ENCODE measurements around the gene CACNA1D. TPM values are rescaled to one million over a fixed set of nuclear protein-coding genes. Genes with fewer than 3 reads are reported as not detected.

CACNA1D gene
- total RNA-seq, 1 experiment from 2014 or later = 1.1 TPM

- no peaks in the 10 kb centered on the region for H3K9me3 ChIP-seq (ENCODE audit: control insufficient read depth in 1 of 2, insufficient read depth in 1 of 2, low read depth in 1 of 2, low read length in 2 of 2)
- no peak overlapping the region for H3K9ac ChIP-seq (ENCODE audit: low read length)
- ATAC-seq = no peak
- H2AFZ ChIP-seq (ENCODE audit: low read depth, low read length, poor library complexity, severe bottlenecking) = no peak overlapping the region
- ChIA-PET POLR2A (no interaction called here), CTCF (no interaction called here), RAD21 (ENCODE audit: low non-redundant PET in 1 of 2, low total read pairs in 2 of 2, uncharacterized antibody in 2 of 2, unreplicated experiment in 2 of 2) (no interaction called here)
- no peaks in the 10 kb centered on the region for H4K20me1 ChIP-seq (ENCODE audit: insufficient read depth)
- no peak overlapping the region for H3K27ac ChIP-seq (ENCODE audit: low read depth, low read length)
- no peaks in the 10 kb centered on the region for H3K79me2 ChIP-seq (ENCODE audit: insufficient read depth, low read length)
- H3K4me1 ChIP-seq (ENCODE audit: control insufficient read depth in 1 of 2, insufficient read depth in 2 of 2, low read length in 2 of 2) = peaks cover 6 to 18% of the 10 kb centered on the region in 2 experiments
- H3K4me2 ChIP-seq (ENCODE audit: low read length) = no peak overlapping the region
- no peaks in the 10 kb centered on the region for H3K27me3 ChIP-seq (ENCODE audit: insufficient read depth, low read length)
- H3K9me2 ChIP-seq (ENCODE audit: insufficient read depth) = no peaks in the 10 kb centered on the region
- H3K4me3 ChIP-seq (replicated peaks in 1 of 2; ENCODE audit: low read depth in 1 of 2, low read length in 2 of 2) = no peak overlapping the region
- no peak for TF ChIP-seq FOSL1 (IDR thresholded peaks at IDR 0.05; ENCODE audit: low read depth)
- TF ChIP-seq EZH2 (IDR thresholded peaks at IDR 0.05) = no peak
- no peak for TF ChIP-seq SRF (IDR thresholded peaks at IDR 0.05; ENCODE audit: low read depth)
- no peak for TF ChIP-seq TCF7L2 (IDR thresholded peaks at IDR 0.05; ENCODE audit: borderline replicate concordance, extremely low read depth, insufficient read depth, insufficient read length)
- no peak for TF ChIP-seq POLR2A (IDR thresholded peaks at IDR 0.05; ENCODE audit: borderline replicate concordance, extremely low read depth, insufficient read depth, insufficient read length)
- TF ChIP-seq SIN3A (IDR thresholded peaks at IDR 0.05; ENCODE audit: low read depth) = no peak
- no peak for TF ChIP-seq CEBPB (IDR thresholded peaks at IDR 0.05; ENCODE audit: low read depth)
- no peak for TF ChIP-seq RAD21 (IDR thresholded peaks at IDR 0.05; ENCODE audit: low read depth)
- no peak for TF ChIP-seq MAX (IDR thresholded peaks at IDR 0.05)
- no peak for TF ChIP-seq EZH2phosphoT487 (IDR thresholded peaks at IDR 0.05; ENCODE audit: borderline replicate concordance)
- no peak for TF ChIP-seq ZBTB33 (IDR thresholded peaks at IDR 0.05; ENCODE audit: extremely low read depth, insufficient replicate concordance, low read length)
- no peak for TF ChIP-seq YY1 (IDR thresholded peaks at IDR 0.05; ENCODE audit: extremely low read depth, insufficient replicate concordance, low read depth, low read length)
- DNase-seq (ENCODE audit: low read depth, low spot score) = no peak
- no peaks in the 10 kb centered on the region for H3K36me3 ChIP-seq (ENCODE audit: control insufficient read depth in 1 of 2, insufficient read depth in 2 of 2, low read length in 2 of 2)
- no TSS peak for BruUV-seq (replicated peaks)
- intact Hi-C loops (cut with micrococcal nuclease) = no loop called here
Observed at GRCh38 chr3:53809764-53810400, 315.5 kb downstream of the CACNA1D start.

Measured in HCT116 (cell line).